H1 (cell line): ENCODE data around the gene F5. TPM values are rescaled to one million over a fixed set of nuclear protein-coding genes. Genes with fewer than 3 reads are reported as not detected.

ENCODE experiments used
- CTCF ChIA-PET: fragments of 300-600 bp; sonication (Branson Sonifier 250); formaldehyde crosslinking; loops from one replicate; lab custom pipeline; 2021; ENCODE audit not compliant: partially characterized antibody; lab: Charles Lee
- POLR2A ChIA-PET: fragments of 300-600 bp; sonication (Branson Sonifier 250); formaldehyde crosslinking; loops from one replicate; lab custom pipeline; 2021; ENCODE audit warnings: inconsistent platforms; ENCODE audit not compliant: partially characterized antibody; lab: Charles Lee
- DNase-seq, 2 experiments: peaks; one replicate each; pipeline versions ENCODE4 v3.0.0 to v3.0.0-alpha.2; 2010 to 2022; ENCODE audit warnings: low spot score in 2 of 2, low read depth in 1 of 2, mixed read lengths in 1 of 2
- FAIRE-seq: peaks from 2 replicates; lab custom pipeline; 2011; peaks lifted over from hg19 to GRCh38; lab: Jason Lieb, UNC
- H2AFZ ChIP-seq: 2 replicates; pipeline ENCODE4 v1.8.1; 2012; ENCODE audit warnings: low read length, inconsistent platforms
- H2AK5ac ChIP-seq: 2 replicates; pipeline ENCODE4 v1.6.1; 2013; ENCODE audit warnings: low read depth, low read length
- H2BK120ac ChIP-seq: replicated peaks from 2 replicates; pipeline ENCODE3; 2013; ENCODE audit warnings: low read depth, low read length, inconsistent platforms
- H2BK12ac ChIP-seq: 2 replicates; pipeline ENCODE4 v1.6.1; 2013; ENCODE audit warnings: low read depth, low read length
- H2BK15ac ChIP-seq: 2 replicates; pipeline ENCODE4 v1.6.1; 2013; ENCODE audit warnings: low read length
- H2BK20ac ChIP-seq: 2 replicates; pipeline ENCODE4 v1.6.1; 2013; ENCODE audit warnings: low read length
- H2BK5ac ChIP-seq: 2 replicates; pipeline ENCODE4 v1.6.1; 2013; ENCODE audit warnings: low read depth, low read length
- H3K14ac ChIP-seq: 2 replicates; pipeline ENCODE4 v1.6.1; 2013; ENCODE audit warnings: inconsistent platforms; ENCODE audit not compliant: insufficient read length
- H3K18ac ChIP-seq: 2 replicates; pipeline ENCODE4 v1.6.1; 2013; ENCODE audit warnings: low read length; ENCODE audit errors: extremely low read depth
- H3K23ac ChIP-seq: 2 replicates; pipeline ENCODE4 v1.6.1; 2013; ENCODE audit warnings: inconsistent platforms; ENCODE audit not compliant: insufficient read length
- H3K23me2 ChIP-seq: 2 replicates; pipeline ENCODE4 v1.6.1; 2013; ENCODE audit warnings: low read depth, low read length
- H3K27ac ChIP-seq: 2 replicates; pipeline ENCODE4 v1.6.1; 2011; ENCODE audit warnings: low read depth, low read length, inconsistent platforms
- H3K27me3 ChIP-seq, 4 experiments: replicated peaks in 1 of 4; 1 replicate in 1 of 4; 2 replicates in 3 of 4; pipeline versions ENCODE4 v1.6.1 to v1.8.1; 2011 to 2013; ENCODE audit warnings: low read length in 3 of 4, mild to moderate bottlenecking in 3 of 4, inconsistent platforms in 2 of 4, mixed read lengths in 2 of 4, moderate library complexity in 1 of 4; ENCODE audit not compliant: control insufficient read depth in 3 of 4, insufficient read depth in 3 of 4; ENCODE audit errors: extremely low read depth in 1 of 4
- H3K36me3 ChIP-seq, 4 experiments: 2 replicates each; pipeline versions ENCODE4 v1.6.1 to v1.8.1; 2011 to 2013; ENCODE audit warnings: mild to moderate bottlenecking in 4 of 4, low read length in 3 of 4, moderate library complexity in 2 of 4, control low read depth in 1 of 4, inconsistent platforms in 1 of 4; ENCODE audit not compliant: insufficient read depth in 4 of 4, control insufficient read depth in 2 of 4
- H3K4ac ChIP-seq: replicated peaks from 2 replicates; pipeline ENCODE3; 2013; ENCODE audit warnings: low read length, low read depth, mixed read lengths, inconsistent platforms; ENCODE audit not compliant: insufficient read length
- H3K4me1 ChIP-seq, 4 experiments: replicated peaks in 1 of 4; 1 replicate in 1 of 4; 2 replicates in 3 of 4; pipeline versions ENCODE4 v1.6.1 to v1.8.1; 2011 to 2013; ENCODE audit warnings: low read length in 3 of 4, inconsistent platforms in 2 of 4, mixed read lengths in 1 of 4; ENCODE audit not compliant: insufficient read depth in 4 of 4, control insufficient read depth in 3 of 4
- H3K4me2 ChIP-seq, 2 experiments: 2 replicates each; pipeline versions ENCODE4 v1.6.1 to v1.8.1; 2011 to 2013; ENCODE audit warnings: low read depth in 2 of 2, low read length in 2 of 2, control low read depth in 1 of 2, inconsistent platforms in 1 of 2, mild to moderate bottlenecking in 1 of 2; ENCODE audit not compliant: insufficient read depth in 1 of 2
- H3K4me3 ChIP-seq, 4 experiments: fragments of 200-600, 300-600 bp in 1 of 4; sonication (generic), shearing (Covaris generic), sonication (Bioruptor Twin) in 1 of 4; 2 replicates each; pipeline versions ENCODE4 v1.5.1 to v1.8.1; 2011 to 2016; ENCODE audit warnings: low read length in 4 of 4, low read depth in 3 of 4, control low read depth in 2 of 4, inconsistent platforms in 2 of 4, mild to moderate bottlenecking in 2 of 4, mixed read lengths in 1 of 4, moderate library complexity in 1 of 4; ENCODE audit not compliant: insufficient read depth in 2 of 4; ENCODE audit errors: extremely low read depth in 1 of 4
- H3K56ac ChIP-seq: replicated peaks from 2 replicates; pipeline ENCODE3; 2013; ENCODE audit warnings: low read depth, mild to moderate bottlenecking, mixed read lengths, low read length, inconsistent platforms; ENCODE audit not compliant: insufficient read length
- H3K79me1 ChIP-seq: 2 replicates; pipeline ENCODE4 v1.6.1; 2013; ENCODE audit warnings: low read depth, low read length, control low read depth
- H3K79me2 ChIP-seq, 2 experiments: 2 replicates each; pipeline versions ENCODE4 v1.6.1 to v1.8.1; 2012 to 2013; ENCODE audit warnings: low read length in 2 of 2, mild to moderate bottlenecking in 2 of 2, inconsistent platforms in 1 of 2; ENCODE audit not compliant: insufficient read depth in 2 of 2, control insufficient read depth in 1 of 2
- H3K9ac ChIP-seq, 4 experiments: replicated peaks in 1 of 4; 1 replicate in 1 of 4; 2 replicates in 3 of 4; pipeline versions ENCODE4 v1.6.1 to v1.8.1; 2011 to 2013; ENCODE audit warnings: low read depth in 3 of 4, low read length in 3 of 4, control low read depth in 2 of 4, mild to moderate bottlenecking in 2 of 4, moderate library complexity in 2 of 4, inconsistent platforms in 1 of 4; ENCODE audit errors: extremely low read depth in 1 of 4
- H3K9me3 ChIP-seq, 2 experiments: 2 replicates each; pipeline versions ENCODE4 v1.6.1 to v1.8.1; 2012 to 2013; ENCODE audit warnings: mild to moderate bottlenecking in 2 of 2, moderate library complexity in 2 of 2, control low read depth in 1 of 2, inconsistent platforms in 1 of 2, low read depth in 1 of 2, low read length in 1 of 2, mixed read lengths in 1 of 2; ENCODE audit not compliant: insufficient read depth in 2 of 2
- H4K20me1 ChIP-seq, 2 experiments: replicated peaks in 1 of 2; 2 replicates each; pipeline versions ENCODE3 to v1.8.1; 2011 to 2013; ENCODE audit warnings: inconsistent platforms in 2 of 2, low read length in 2 of 2, mild to moderate bottlenecking in 1 of 2; ENCODE audit not compliant: insufficient read depth in 2 of 2, control insufficient read depth in 1 of 2
- H4K5ac ChIP-seq: 2 replicates; pipeline ENCODE4 v1.6.1; 2013; ENCODE audit warnings: low read length, low read depth, mixed read lengths, inconsistent platforms; ENCODE audit not compliant: insufficient read length
- H4K8ac ChIP-seq: 2 replicates; pipeline ENCODE4 v1.8.0; 2013; ENCODE audit warnings: mild to moderate bottlenecking, moderate library complexity, low read length, inconsistent platforms; ENCODE audit not compliant: insufficient read depth; ENCODE audit errors: extremely low read depth
- H4K91ac ChIP-seq: replicated peaks from 2 replicates; pipeline ENCODE3; 2013; ENCODE audit warnings: low read length, mixed read lengths, inconsistent platforms; ENCODE audit not compliant: insufficient read length
- CTBP2 ChIP-seq: IDR thresholded peaks from 2 replicates; pipeline ENCODE4 v1.7.0; 2011; ENCODE audit warnings: borderline replicate concordance, mild to moderate bottlenecking, moderate library complexity, mixed read lengths, low read length; ENCODE audit not compliant: insufficient read depth, insufficient read length
- E2F6 ChIP-seq: IDR thresholded peaks from 2 replicates; pipeline ENCODE4 v1.6.1; 2012; ENCODE audit warnings: inconsistent platforms
- KDM1A ChIP-seq: fragments of 200-600, 300-600 bp; sonication (generic); IDR thresholded peaks from 2 replicates; pipeline ENCODE4 v1.7.1; 2016; ENCODE audit warnings: mild to moderate bottlenecking, low read length, borderline replicate concordance
- RBBP5 ChIP-seq: IDR thresholded peaks from 2 replicates; pipeline ENCODE4 v1.7.1; 2012; ENCODE audit warnings: low read depth, mild to moderate bottlenecking, inconsistent platforms, low read length, moderate library complexity, borderline replicate concordance
- SP2 ChIP-seq: IDR thresholded peaks from 2 replicates; pipeline ENCODE4 v1.6.1; 2012; ENCODE audit warnings: mild to moderate bottlenecking, low read length, inconsistent platforms
- SRF ChIP-seq: IDR thresholded peaks from 2 replicates; pipeline ENCODE4 v1.6.1; 2011; ENCODE audit warnings: mild to moderate bottlenecking, low read depth, low read length, moderate library complexity
- TAF7 ChIP-seq: optimal IDR thresholded peaks from 2 replicates; pipeline ENCODE3; 2011; ENCODE audit warnings: low read depth, mild to moderate bottlenecking, inconsistent platforms, low read length, moderate library complexity, borderline replicate concordance
- TBP ChIP-seq: IDR thresholded peaks from 2 replicates; pipeline ENCODE4 v1.6.1; 2011; ENCODE audit warnings: low read depth, low read length, improper control_type of control experiment
- USF2 ChIP-seq: IDR thresholded peaks from 2 replicates; pipeline ENCODE4 v1.6.1; 2011; ENCODE audit warnings: low read length, improper control_type of control experiment
- WGBS, 2 experiments: shearing (Covaris generic) in 1 of 2; methylation state at CpG; one replicate each; pipeline versions ENCODE4 v1.1.6 to v1.1.7; 2013 to 2015; ENCODE audit warnings: low lambda C conversion rate in 2 of 2, mixed read lengths in 2 of 2, inconsistent platforms in 1 of 2, low coverage in 1 of 2, missing lambda C conversion rate in 1 of 2; ENCODE audit not compliant: insufficient replicate concordance in 2 of 2, insufficient coverage in 1 of 2, insufficient read length in 1 of 2; ENCODE audit errors: extremely low coverage in 1 of 2, missing lambda C conversion rate in 1 of 2; 5-methylcytosine and 5-hydroxymethylcytosine counted together
- polyA plus RNA-seq, 7 experiments: library from polyadenylated mRNA; depleted of rRNA in 3 of 7; stranded (reverse) in 5 of 7; unstranded in 2 of 7; fragments of >200 nt in 5 of 7; fragments of 200-250 nt in 2 of 7; gene quantifications; 1 replicate in 5 of 7; 2 replicates in 1 of 7; 4 replicates in 1 of 7; pipeline versions ENCODE4 v1.2.1 to v1.2.3, GENCODE V29; 2011 to 2013; ENCODE audit warnings: missing spikeins in 2 of 7, mixed read lengths in 2 of 7
- total RNA-seq: library from RNA; stranded (reverse); fragmentation: NEBNext Ultra II Directional; extraction: Animal tissue kit (Norgen Biotek cat#: 25700); gene quantifications from 2 replicates; pipeline ENCODE4 v1.2.1, GENCODE V29; 2021

F5 gene
- total and polyA plus RNA-seq, 2 of the 8 experiments (the other 6 are each of a cell fraction or from before 2014, with no cell fraction given), result 0.04 to 0.06 TPM

- no peak overlapping the region for H3K56ac ChIP-seq
- no peak overlapping the region for H2AFZ ChIP-seq
- 0 out of 2 replicates have a peak overlapping the region, but pooled peaks have one; percentile 51 for H2BK12ac ChIP-seq
- no peak overlapping the region for H2BK5ac ChIP-seq
- no peak overlapping the region for H4K5ac ChIP-seq
- peak overlapping the region in 1 of 4 experiments; percentile 91; a peak in 2 of 8 replicates for H3K4me3 ChIP-seq
- FAIRE-seq (no peak), DNase-seq (no peak)
- no peak overlapping the region for H2BK20ac ChIP-seq
- H3K14ac ChIP-seq, result no peak overlapping the region
- peaks cover 0 to 3% of the 10 kb centered on the region in 2 experiments for H4K20me1 ChIP-seq
- no peaks in the 10 kb centered on the region for H3K36me3 ChIP-seq
- peak overlapping the region; percentile 88 to 94; a peak in 3 of 4 replicates for H3K4me2 ChIP-seq
- H3K9ac ChIP-seq, result no peak overlapping the region
- peaks cover 12% of the 10 kb centered on the region for H3K23me2 ChIP-seq
- peaks cover 9% of the 10 kb centered on the region for H3K79me1 ChIP-seq
- no peak overlapping the region for H4K8ac ChIP-seq
- peaks cover 0 to 18% (median 7%) of the 10 kb centered on the region in 4 experiments; a peak in 4 of 7 replicates for H3K4me1 ChIP-seq
- POLR2A ChIA-PET, result interaction anchor here (1.0 to 1.6 kb wide), 3 partner anchors 9 to 59 kb away, joined by 3 to 4 read pairs (median 3); no protein-coding TSS in a partner anchor
- H3K27me3 ChIP-seq, result no peaks in the 10 kb centered on the region
- no peak overlapping the region for H3K27ac ChIP-seq
- H2BK120ac ChIP-seq, result no peak overlapping the region
- no peaks in the 10 kb centered on the region for H3K9me3 ChIP-seq
- peaks cover 10 to 27% of the 10 kb centered on the region in 2 experiments; a peak in 3 of 4 replicates for H3K79me2 ChIP-seq
- H2AK5ac ChIP-seq, result no peak overlapping the region
- H3K18ac ChIP-seq, result no peak overlapping the region
- WGBS, 2 experiments, result 86% methylated on average over 16 of the region's 16 CpGs; no CpG with 5 or more reads in 1 of the 2 experiments
- CTCF ChIA-PET, result no interaction called here
- no peak overlapping the region for H3K4ac ChIP-seq
- no peak overlapping the region for H3K23ac ChIP-seq
- H4K91ac ChIP-seq, result no peak overlapping the region
- no peak overlapping the region; the same call in 1 of the 2 replicates for H2BK15ac ChIP-seq
- TF ChIP-seq E2F6 (no peak), SP2 (no peak), TBP (no peak), TAF7 (no peak), SRF (no peak), CTBP2 (no peak), USF2 (no peak), KDM1A (no peak), RBBP5 (no peak)
Observed at GRCh38 chr1:169487561-169487960, 98.7 kb downstream of the F5 start.
